Fibroblast of lung (primary cell): ENCODE results near the gene MTG2.

Experiments used
- EZH2 ChIP-seq: IDR thresholded peaks from 2 replicates; pipeline ENCODE4 v1.5.1; 2012; ENCODE audit warnings: low read length, control low read depth, mild to moderate bottlenecking; ENCODE audit errors: missing control alignments
- TF ChIP-seq, protein P1 (sequence below), 2 donors: IDR thresholded peaks in 1 of 2; conservative IDR thresholded peaks in 1 of 2; 1 replicate in 1 of 2; 2 replicates in 1 of 2; pipeline ENCODE4 v1.5.1; 2011 to 2012; ENCODE audit warnings: low read length in 2 of 2, control low read depth in 1 of 2, inconsistent platforms in 1 of 2, low read depth in 1 of 2, mild to moderate bottlenecking in 1 of 2

DNA sequence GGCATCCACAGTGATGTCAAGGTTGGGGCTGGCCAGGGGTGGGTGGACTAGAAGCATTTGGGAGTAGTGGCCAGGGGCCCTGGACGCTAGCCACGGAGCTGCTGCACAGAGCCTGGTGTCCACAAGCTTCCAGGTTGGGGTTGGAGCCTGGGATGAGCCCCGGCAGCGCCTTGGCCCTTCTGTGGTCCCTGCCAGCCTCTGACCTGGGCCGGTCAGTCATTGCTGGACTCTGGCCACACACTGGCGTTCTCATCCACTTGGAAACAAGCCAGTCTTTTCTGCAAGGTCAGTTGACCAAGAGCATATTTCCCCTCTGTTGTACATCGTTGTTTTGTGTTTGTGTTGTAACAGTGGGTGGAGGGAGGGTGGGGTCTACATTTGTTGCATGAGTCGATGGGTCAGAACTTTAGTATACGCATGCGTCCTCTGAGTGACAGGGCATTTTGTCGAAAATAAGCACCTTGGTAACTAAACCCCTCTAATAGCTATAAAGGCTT, 48.0 kb upstream of the MTG2 start:
- TF ChIP-seq, protein P1, sequence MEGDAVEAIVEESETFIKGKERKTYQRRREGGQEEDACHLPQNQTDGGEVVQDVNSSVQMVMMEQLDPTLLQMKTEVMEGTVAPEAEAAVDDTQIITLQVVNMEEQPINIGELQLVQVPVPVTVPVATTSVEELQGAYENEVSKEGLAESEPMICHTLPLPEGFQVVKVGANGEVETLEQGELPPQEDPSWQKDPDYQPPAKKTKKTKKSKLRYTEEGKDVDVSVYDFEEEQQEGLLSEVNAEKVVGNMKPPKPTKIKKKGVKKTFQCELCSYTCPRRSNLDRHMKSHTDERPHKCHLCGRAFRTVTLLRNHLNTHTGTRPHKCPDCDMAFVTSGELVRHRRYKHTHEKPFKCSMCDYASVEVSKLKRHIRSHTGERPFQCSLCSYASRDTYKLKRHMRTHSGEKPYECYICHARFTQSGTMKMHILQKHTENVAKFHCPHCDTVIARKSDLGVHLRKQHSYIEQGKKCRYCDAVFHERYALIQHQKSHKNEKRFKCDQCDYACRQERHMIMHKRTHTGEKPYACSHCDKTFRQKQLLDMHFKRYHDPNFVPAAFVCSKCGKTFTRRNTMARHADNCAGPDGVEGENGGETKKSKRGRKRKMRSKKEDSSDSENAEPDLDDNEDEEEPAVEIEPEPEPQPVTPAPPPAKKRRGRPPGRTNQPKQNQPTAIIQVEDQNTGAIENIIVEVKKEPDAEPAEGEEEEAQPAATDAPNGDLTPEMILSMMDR (conservative IDR thresholded peaks at IDR 0.05 in 1 of 2, IDR thresholded peaks at IDR 0.05 in 1 of 2; ENCODE audit: low read depth in 1 of 2, low read length in 2 of 2), result no peak
- TF ChIP-seq EZH2, result no peak
